HG03520 (cell line): Measurements from ENCODE around the gene GLI2.

Experiments
- ATAC-seq: cut with Tn5 transposase; IDR thresholded peaks from one replicate; pipeline ENCODE4 v1.9.1; 2021; ENCODE audit warnings: mild to moderate bottlenecking, moderate library complexity; ENCODE audit not compliant: unreplicated experiment

Gene GLI2

DNA sequence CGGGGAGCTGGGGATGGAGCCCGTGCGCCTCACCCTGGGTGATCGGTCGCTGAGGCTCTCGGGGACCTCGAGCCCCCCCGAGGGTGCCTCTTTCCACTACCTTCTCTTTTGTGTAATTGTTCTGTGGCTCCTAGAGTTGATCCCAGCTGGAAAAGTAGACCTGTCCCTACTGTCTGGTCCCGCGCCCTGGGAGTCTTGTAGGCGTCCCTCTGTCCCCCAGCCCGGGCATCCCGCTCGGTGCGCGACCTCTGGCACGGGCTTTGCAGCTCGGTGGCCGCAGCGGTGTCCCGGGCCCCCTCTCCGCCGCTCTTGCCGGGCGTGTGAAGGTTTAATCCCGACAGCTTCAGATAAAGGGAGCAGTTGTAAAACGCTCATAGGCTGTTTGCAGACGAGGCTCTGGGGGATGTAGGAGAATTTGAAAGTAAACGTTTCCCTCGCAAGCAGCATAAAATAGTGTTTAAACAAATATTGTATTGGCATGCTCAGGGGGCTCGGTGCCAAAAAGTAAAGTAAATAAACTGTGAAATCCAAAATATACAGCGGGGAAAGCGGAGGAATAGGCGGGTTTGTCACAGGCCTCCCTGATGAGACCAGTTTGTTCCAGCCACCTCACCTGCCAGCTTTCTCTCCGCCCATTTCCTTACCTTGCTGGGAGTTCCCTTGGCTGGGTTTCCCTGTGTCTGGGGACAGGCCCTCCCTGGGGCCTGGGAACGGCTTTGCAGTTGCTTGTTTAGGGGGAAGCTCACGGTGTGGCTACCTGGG lies 1.9 kb downstream of the GLI2 start:
- ATAC-seq: no peak

DNA sequence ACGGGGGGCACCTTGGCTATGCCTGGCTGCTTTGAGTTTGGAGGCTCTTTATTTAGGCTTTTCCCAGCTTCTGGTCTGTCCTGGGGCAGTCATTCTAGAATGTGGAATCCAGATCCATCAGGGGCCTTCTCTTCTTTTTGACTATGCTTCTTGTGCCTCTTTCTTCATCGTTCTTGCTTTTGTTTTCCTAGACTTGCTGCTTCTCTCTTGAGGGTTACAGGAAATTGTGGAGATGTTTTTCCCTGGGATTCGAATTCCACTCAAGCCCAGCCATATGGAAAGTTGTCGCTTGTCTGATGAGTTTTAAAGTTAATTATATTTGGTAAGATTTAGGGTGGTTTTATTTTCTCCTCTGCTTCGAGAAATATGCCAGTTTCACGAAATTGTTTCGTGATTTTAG lies 2.4 kb downstream of the GLI2 start:
- ATAC-seq: no peak

DNA sequence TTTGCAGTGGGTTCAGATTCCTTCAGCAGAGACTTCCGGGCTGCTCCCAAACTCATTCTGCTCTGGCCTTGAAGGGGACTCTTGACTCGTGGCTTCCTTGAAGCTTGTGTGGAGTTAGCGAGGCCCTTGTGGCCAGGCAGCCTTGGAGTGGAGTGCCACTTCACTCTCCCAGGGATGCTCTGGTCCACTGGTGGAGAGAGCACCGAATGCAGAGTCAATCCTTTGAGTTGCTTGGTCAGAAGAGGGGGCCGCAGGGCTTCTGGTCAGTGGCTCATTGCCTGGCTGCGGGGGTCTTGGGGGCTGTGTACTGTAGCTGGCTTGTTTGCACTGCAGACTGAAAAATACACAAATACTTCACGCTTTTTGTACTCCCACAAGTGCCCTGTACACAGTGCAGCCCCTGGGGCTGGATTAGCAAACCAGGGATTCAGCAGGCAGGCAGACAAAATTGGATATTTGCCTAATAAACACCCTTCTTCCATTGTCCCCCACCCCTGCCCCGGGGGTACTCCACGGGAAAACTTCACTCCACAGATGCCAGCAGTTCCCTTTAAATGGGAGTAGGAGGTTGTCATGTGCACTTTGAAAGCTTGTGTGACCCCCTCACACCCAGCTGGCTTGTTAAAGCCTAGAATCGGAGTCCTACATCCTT lies 3.2 kb downstream of the GLI2 start:
- ATAC-seq: no peak

DNA sequence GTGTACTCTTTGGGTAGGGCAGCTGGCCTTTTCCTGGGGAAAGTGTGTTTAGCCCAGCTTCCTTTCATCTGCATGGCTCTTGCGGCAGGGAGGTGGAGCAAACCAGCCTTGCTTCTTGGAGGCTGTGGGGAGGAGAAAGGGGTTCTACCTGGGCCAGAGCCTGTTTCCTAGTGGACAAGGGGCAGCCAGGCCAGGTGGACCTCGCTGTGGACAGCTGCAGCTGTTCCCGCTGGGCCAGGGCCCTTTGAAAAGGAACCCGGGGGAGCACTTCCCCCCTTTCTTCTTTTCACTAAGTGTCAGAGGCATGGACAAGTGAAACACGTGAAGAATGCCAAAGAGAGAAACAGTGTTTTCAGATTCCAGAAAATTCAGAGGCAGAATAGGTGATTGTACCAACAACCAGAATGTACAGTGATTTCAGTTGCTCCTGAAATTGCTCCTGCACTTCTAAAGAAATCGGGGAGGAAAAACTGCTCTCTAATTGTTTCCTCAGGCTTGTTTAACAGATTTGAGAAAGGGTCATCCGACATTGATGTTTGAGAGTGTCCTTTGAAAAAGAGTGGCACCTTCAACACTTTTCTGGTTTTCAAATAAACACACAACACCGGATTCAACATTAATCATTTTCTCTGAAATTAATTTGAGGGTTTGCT lies 3.9 kb downstream of the GLI2 start:
- ATAC-seq: no peak

DNA sequence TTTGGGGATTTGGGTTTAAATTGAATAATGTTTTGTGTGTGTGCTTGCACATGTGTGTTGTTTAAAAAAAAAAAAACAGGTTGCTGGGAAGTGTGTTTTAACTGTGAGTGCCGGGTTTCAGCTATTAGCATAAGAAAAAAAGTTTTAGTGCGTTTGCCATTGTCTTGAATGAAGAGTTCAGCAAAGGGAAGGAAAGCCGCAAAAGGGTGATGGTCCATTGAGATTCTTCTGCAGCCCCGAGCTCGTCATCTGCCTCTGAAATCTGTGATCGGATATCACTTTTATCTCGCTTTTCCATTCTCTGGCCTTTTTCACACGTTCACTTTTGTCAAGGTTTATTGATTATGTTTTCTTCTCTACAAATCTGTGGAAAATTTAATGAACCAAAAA lies 4.7 kb downstream of the GLI2 start:
- no peak for ATAC-seq

DNA sequence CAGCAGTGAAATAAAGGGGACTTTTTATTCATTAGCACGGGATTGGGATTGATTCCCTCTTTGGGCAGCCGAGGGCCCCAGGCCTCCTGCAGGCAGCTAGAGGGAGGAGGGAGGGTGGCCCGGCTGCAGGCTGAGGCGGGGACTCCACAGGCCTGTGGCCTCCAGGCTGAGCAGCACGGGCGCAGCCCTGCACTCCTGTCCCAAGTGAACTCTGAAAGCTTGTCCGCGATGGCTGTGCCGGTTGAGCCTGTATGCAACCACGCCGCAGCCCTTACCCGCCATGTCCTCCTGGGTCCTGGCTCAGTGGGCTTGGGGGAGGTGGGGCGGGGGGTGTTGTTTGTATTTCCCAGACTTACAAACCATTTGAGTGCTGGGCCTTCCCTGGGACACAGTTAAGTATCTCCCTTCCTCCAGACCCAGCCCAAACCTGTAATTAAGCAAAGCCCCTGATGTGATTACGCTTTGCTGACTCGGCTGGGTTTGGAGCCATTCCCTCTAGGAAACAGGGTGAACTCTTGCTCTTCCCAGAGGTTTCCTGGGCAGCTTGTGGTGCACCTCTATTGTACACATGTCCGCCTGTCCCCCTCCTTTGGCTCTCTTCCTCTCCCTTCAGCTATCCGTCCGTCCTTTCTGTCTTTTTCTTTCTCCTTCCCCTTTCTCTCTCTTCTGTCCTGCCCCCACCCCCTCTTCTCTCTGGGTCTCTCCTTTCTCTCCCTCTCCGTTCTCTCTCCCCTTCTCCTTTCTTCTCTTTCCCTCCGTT lies 5.3 kb downstream of the GLI2 start:
- no peak for ATAC-seq

DNA sequence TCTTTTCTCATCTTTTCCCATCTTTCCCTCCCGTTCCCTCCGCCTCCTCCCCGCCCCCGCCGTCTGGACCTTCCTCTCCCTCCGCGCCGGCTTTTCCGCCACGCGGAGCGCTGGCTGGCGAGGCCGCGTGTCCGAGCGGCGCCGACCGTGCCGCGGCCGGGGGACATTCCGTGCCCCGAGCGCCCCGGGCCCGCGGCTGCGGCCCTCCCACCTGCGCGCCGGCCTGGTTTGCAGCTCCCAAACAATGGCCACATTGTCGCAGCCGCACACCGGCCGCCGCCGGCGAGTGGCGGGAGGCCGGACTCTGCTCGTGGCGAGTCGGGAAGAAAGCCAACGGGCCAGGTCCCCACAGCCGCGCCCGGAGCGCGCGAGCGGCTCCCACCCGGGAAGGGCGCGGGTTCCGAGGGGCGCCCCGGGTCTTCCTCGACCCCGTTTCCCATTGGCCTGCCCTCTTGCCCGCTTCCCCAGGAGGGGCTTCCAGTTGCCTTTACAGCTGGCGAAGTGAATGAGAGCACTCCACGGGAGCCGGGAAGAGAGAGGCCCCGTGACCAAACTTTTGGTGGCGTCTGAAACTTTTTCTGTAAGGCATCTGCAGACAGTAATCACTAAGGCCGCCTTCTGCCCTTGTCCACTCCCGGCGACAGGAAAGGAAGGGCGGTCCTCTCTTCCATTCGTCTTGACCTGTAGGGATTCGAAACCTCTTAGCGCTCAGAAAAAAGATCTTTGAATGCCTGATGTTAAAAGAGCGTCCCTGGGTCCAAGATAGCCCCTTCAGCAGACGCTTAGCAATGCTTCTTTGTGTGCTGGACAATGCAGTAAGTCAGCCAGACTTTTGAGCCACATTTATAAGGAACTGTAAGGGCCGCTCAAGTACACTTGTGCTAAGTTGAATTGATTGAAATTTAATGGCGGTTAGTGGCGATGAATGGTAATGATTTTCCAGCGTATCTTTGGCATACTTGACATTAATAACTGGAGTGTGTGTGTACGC lies 6.2 kb downstream of the GLI2 start:
- ATAC-seq: no peak

DNA sequence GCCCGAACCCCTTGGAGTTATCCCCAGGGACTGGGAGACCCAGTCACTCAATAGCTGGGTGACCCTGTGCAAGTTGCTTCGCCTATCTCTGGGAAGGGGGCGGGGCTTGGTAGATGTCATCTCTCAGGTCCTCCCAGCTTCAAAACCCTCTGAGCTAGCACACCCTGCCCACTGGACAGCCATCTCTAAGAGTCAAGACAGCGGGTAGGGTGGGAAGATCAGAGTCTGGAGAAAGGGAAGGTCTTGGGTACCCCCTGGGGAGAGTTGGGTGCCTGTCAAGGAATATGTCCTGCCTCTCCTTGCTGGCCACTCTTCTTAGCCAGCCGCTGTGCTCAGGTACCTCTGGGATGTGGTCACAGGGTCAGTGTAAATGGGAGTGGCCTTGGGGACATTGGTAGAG lies 8.0 kb downstream of the GLI2 start:
- no peak for ATAC-seq

DNA sequence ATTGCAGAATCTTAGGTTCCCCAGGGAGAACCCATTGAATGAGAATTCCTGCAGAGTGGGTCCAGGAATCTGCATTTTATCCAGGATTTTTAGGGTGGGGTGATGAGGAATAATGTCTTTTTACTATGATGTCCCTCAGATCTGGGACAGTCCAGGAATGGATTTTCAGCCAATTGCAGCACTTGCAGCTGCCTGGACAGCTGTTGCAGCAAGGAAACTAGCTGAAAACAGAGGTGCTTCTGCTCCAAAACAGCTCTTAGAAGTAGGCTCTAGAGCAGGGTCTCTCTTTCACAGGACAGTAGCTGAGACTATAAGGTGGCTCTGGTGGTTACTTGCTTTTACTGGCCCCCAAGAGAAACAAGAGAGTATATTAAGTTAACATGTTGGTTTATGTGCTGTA lies 9.1 kb downstream of the GLI2 start:
- no peak for ATAC-seq

DNA sequence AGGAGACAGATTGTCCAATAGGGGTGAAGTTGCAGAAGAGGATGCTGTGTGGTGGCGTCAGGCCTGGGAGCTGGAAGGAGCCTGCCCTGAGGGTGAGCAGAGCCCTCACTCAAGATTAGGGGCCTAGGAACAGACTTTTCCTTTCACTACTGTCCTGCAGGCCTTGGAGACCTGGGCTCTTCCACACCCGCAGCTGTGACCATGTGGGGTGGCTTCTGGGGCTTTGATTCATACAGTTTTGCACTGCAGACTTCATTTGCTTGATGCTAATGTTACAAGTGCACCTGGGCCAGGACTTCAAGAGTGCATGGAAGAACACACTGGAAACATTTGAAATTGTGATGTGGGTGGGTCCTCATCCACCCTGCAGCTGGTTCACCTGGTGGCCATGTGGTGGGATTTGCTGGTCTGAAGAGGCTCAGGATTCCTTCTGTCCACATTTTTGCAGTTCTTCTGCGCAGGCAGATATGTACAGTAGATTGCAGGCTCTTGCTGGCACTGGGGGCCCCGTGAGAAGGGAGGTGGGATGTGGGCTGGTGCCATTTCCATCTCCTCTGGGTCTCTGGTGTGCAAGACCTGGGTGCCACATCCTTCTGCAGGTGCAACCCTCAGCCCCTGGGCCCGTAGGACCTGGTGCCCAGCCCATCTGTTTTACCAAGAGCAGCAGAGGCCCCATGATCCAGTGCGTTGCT lies 9.9 kb downstream of the GLI2 start:
- no peak for ATAC-seq

DNA sequence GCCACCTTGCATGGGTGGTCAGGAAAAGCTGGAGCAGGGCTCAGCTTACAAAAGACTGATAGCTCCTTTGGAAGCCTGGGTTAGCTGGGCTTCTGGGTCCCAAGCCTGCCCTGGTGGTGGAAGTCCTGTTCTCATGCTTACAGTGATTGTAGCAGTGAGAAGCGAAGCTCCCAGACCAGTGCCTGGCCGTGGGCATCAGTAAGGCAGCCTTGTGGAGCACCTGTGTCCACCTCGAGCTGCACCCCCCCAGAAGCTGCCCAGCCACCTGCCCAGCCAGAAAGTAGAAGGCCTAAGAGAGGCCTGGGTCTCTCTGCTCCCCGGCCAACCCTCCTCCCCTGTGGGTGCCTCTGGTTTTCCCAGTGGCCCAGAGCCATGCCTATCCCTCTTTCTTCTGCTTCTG lies 10.5 kb downstream of the GLI2 start:
- no peak for ATAC-seq

DNA sequence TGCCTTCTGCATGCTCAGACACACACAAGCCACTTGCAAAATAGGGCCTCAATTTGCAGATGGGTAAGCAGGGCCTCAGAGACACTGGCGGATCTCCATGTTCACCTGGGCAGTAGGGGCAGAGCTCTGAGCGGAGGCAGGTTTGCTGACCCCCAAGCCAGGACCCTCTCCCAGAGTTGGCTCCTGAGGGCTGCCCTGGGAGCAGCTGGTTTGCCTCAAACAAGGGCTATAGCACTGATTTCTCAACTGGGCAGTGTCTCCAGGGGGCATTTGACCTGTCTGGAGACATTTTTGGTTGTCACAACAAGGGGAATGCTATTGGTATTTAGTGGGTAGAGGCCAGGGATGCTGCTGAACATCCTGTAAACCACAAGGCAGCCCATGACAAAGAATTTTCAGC lies 11.6 kb downstream of the GLI2 start:
- ATAC-seq: no peak

DNA sequence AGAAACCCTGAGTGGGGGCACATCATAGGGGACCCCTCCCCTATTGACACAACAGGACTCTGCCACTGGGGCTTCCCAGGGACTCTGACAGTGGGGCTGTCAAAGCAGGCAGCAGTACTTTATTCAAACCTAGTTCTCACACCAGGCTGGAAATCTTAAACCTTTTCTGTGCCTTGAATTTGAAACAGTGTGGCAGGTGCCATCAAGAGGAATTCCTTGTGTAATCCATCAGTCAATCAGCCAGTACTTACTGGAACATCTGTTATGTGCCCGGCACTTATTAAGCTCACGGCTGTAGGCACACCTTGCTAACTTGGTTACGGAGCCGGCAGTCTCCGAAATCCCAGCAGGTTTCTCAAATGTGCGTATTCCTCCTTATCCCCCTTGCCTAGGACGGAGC lies 12.0 kb downstream of the GLI2 start:
- ATAC-seq: no peak

DNA sequence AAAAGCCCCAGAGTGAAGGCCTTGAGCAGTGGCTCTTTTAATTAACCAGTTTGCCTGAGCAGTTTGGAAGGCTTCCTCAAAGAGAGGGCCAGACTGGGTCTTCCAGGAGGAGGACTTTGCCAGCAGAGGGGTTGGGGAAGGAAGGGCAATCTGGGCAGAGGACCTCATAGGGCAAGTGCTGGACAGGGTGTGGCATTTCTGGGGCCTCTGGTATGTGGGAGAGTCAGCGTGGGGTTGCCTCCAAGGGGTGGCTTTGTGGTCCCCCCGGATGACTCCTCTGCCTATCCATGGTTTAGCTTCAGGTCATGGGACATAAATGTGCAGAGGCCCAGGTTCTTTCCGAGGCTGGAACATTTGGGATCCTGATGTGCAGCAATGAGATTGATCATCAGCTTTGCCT lies 12.6 kb downstream of the GLI2 start:
- no peak for ATAC-seq

DNA sequence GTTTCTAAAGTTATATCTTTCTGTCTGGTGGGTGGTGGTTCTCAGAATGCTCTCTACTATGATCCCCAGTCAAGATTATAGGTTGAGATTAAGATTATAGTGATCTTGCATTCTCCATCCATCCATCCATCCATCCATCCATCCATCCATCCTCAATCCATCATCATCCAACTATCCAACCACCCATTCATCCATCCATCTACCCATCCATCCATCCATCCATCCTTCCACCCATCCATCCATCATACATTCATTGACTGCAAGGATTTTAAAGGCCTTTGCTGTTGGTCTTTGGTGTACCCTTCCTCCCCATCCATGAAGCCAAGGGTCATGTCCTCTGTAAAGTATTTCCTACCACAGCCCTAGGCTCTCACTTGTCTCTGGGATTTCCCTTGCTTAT lies 13.1 kb downstream of the GLI2 start:
- ATAC-seq: no peak

DNA sequence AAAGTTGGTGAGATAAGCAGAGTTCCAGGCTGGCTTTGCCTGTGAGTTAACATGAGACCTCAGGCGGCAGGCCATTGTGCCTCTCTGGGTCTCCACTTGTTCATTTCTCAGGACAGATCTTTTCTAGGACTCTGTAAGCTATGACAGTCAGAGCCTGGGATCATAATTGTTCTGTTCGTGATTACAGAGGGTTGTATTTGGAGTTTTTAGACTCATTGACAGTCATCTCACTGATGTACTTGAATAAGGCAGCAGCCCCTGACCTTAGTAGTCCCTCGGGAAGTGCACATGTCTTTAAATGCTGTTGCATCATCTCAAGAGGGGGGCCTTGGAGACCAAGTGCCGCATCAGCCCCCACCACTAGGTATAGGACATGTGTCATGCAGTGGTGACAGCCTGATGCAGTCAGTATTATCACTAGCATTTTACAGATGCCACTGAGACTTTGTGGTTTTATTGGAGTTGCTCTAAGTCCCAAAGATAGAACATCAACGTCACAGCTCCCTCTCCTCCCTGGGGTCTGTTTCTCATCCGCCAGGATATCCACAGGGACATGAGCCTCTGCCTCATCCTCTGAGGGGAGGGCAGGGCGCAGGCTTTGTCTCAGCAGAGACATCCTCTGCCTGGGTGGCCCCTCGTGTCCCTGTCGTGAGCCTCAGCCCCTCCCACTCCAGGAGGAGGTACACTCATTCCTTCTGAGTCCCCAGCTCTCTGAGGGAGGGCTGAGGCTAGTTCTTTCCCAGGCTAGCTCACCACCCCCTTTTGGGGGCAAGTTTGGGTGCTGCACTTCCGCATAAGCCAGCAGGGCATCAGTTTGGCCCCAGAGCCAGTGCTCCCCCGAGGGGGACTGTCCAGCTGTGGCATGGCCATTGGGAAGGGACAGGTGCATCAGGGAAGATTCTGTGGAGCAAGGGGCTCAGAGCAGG lies 14.1 kb downstream of the GLI2 start:
- no peak for ATAC-seq

DNA sequence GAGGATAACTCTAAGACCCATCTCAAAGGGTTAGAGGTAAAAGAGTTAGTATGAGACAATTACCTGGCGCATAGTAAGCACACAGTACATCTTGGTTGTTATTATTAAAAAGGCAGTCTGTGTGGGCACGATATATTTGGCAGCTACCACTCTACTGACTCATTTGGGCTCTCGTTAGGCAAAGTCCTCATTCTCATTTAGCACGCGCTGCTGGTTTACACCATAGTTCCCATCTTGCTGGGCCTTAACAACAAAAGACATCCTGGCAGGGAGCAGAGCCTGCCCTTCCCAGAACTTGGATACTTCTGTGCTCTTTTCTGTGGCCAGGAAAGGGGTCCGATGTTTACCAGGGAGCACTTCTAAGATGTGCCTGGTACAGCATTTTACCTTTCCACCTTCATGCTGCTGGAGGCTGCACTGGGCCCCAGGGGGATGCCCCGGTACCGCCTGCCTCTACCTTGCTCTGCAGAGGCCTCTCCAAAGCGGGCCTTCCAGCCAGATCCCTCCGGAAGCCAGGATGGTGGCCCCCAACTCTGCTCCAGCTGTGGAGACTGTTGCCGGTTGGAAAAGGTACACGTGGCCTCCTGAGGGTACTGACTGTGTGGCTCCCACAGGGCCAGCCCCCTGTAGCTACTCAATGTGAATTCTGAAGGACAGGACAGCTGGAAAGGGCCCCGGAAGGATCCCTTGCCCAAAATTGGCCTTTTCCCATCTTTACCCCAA lies 15.0 kb downstream of the GLI2 start:
- ATAC-seq: no peak

DNA sequence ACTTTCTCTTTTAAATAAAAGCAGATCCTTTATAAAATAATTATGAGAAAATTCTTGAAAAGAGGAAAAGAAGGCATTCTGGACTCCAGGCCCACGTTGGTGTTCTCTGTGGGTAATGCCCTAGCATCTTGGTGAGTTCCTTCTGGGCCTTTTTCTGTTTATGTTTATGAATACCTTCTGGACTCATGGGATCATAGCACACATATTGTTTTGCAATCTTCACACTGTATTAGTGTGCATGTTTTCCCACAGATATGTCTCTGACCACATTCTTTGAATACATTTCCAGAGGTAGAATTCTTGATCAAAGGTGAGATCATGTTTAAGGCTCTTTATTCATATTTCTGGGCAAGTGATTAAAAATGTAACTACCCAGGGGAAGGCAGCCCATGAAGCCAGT lies 15.9 kb downstream of the GLI2 start:
- ATAC-seq: no peak
